Activated CD4-positive, alpha-beta memory T cell treated with anti-CD3 and anti-CD28 coated beads for 36 hours (primary cell): ENCODE data around the gene LYRM9. TPM values are rescaled to one million over a fixed set of nuclear protein-coding genes. Genes with fewer than 3 reads are reported as not detected.
"Not testable (repeated sequence)": the region's sequence is repeated elsewhere in the genome, so short reads cannot be mapped to it uniquely, and the experiment has no call there.

ENCODE experiments used
- CTCF ChIA-PET: fragments of 350-600 bp; sonication (Branson Sonifier 250); formaldehyde crosslinking; loops from one replicate; lab custom pipeline; 2021; ENCODE audit warnings: antibody characterized with exemption, inconsistent platforms; lab: Charles Lee
- POLR2A ChIA-PET: fragments of 350-600 bp; sonication (Branson Sonifier 250); formaldehyde crosslinking; loops from one replicate; lab custom pipeline; 2021; ENCODE audit warnings: antibody characterized with exemption; lab: Charles Lee
- DNase-seq: peaks from one replicate; pipeline ENCODE4 v3.0.0-alpha.2; 2020
- H3K27ac Mint-ChIP-seq: one replicate; pipeline ENCODE4 v1.8.0; 2021; ENCODE audit warnings: mixed read lengths
- H3K27me3 Mint-ChIP-seq: one replicate; pipeline ENCODE4 v1.8.0; 2021; ENCODE audit warnings: mixed read lengths
- H3K36me3 Mint-ChIP-seq: one replicate; pipeline ENCODE4 v1.8.0; 2021; ENCODE audit warnings: mixed read lengths
- H3K4me1 Mint-ChIP-seq: one replicate; pipeline ENCODE4 v1.8.0; 2021; ENCODE audit warnings: low read depth, mixed read lengths
- H3K4me3 Mint-ChIP-seq: one replicate; pipeline ENCODE4 v1.8.0; 2021; ENCODE audit warnings: mild to moderate bottlenecking, mixed read lengths
- H3K9me3 Mint-ChIP-seq: one replicate; pipeline ENCODE4 v1.8.0; 2021; ENCODE audit warnings: mixed read lengths
- intact Hi-C: fragments of 100-400 bp; cut with micrococcal nuclease; formaldehyde crosslinking; loops from one replicate; pipeline ENCODE4 v1.15.1; 2023
- total RNA-seq, 2 experiments: library from RNA; stranded (reverse); gene quantifications; one replicate each; pipeline ENCODE4 v1.2.3, GENCODE V29; 2021

The LYRM9 gene
- total RNA-seq, 2 experiments from 2014 or later: 5.7 to 6.8 TPM

DNA sequence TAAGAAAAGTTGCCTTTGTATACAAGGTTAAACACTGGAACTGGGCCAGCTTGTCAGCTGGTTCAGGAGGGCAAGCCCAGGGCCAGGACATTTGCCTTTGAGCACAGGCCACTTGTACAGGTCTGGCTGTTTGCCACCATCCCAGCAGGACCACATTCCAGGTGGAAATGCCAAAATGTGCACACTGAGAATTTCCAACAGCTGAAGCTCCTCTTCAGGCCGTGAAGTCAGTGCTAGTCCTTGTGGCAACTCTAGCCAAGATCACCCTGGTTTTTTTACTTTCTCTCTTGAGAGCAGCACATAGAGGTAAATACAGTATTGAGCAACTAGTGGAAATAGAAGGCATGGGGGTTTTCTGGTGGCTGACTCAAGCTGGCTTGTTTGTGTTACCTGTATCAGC, 63.3 kb downstream of the LYRM9 start:
- intact Hi-C loops, H3K36me3 Mint-ChIP-seq: not testable (repeated sequence)

DNA sequence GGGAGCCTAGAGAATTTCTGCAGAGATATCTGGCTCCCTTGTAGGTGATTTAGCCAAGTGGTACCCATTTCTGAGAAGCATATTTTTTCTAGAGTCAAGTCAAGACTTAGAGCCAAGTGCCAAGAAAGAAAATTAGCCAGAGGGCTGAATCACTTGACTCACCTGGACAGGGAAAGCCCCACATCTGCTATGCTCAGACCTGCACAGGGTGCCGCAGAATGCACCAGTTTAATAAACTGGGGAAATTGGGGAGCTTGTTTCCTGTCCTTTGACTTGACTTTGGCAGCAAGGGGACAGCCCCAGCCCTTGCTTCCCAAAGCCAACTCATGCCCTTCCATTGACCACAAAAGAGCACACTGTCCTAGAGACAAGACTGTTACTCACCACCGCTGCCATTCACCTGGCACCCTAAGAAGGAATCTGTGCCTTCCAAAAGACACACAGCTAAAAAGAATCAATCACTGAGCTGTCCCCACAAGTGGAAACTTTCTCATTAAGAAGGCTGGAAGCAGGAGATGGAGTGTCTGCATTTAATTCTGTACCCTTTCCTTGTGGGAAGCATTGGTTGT, 63.9 kb downstream of the LYRM9 start:
- POLR2A ChIA-PET, H3K4me3 Mint-ChIP-seq, H3K27me3 Mint-ChIP-seq, H3K4me1 Mint-ChIP-seq, H3K9me3 Mint-ChIP-seq, intact Hi-C loops, DNase-seq, H3K27ac Mint-ChIP-seq, H3K36me3 Mint-ChIP-seq: not testable (repeated sequence)
- CTCF ChIA-PET: interaction anchor here (1.0 kb wide), 1 partner anchor 22 kb away, joined by 3 read pairs; no protein-coding TSS in a partner anchor

More for the DNA sequence above, 63.3 kb downstream of the LYRM9 start:
- H3K9me3 Mint-ChIP-seq, DNase-seq, CTCF ChIA-PET, POLR2A ChIA-PET, H3K4me1 Mint-ChIP-seq, H3K27ac Mint-ChIP-seq, H3K27me3 Mint-ChIP-seq, H3K4me3 Mint-ChIP-seq: not testable (repeated sequence)

Other genes starting within 250 kb of the LYRM9 start
- gene NOS2, start 92.8 kb downstream of the LYRM9 start, total RNA-seq: under 1 TPM in 1 of 2 experiments, not detected in 1; 0.07 TPM
- 1 to 10 TPM; 6.8 to 8.3 TPM for gene NLK, start 149.3 kb upstream of the LYRM9 start, total RNA-seq